IMR-90 (cell line): ENCODE results near the gene NKAIN1. TPM values are rescaled to one million over a fixed set of nuclear protein-coding genes. Genes with fewer than 3 reads are reported as not detected.

Experiments used
- ATAC-seq: fragments of 200-7000 bp; cut with Tn5 transposase; 2 replicates; pipeline ENCODE4 v1.9.1; 2020; ENCODE audit warnings: low read depth, mild to moderate bottlenecking, moderate library complexity
- BruUV-seq: library from RNA; stranded (reverse); fragments of 400-500 nt; replicated peaks from 2 replicates; lab custom pipeline; 2021; lab: Mats Ljungman, UMichigan
- CTCF ChIA-PET: fragments of 300-600 bp; formaldehyde crosslinking; extraction: SDS; loops from one replicate; lab custom pipeline; 2021; ENCODE audit warnings: antibody characterized with exemption; lab: Yijun Ruan, JAX
- POLR2A ChIA-PET: fragments of 300-600 bp; sonication (Branson Sonifier 250); formaldehyde crosslinking; loops from one replicate; lab custom pipeline; 2022; ENCODE audit warnings: antibody characterized with exemption; ENCODE audit not compliant: unreplicated experiment; lab: Charles Lee
- DNase-seq: peaks from one replicate; pipeline ENCODE4 v3.0.0; 2013
- H2AFZ ChIP-seq: replicated peaks from 2 replicates; pipeline ENCODE3; 2013; ENCODE audit warnings: low read length, mild to moderate bottlenecking; ENCODE audit not compliant: poor library complexity
- H2AK5ac ChIP-seq: 2 replicates; pipeline ENCODE4 v1.6.1; 2013; ENCODE audit warnings: low read depth, low read length, inconsistent platforms
- H2AK9ac ChIP-seq: replicated peaks from 2 replicates; pipeline ENCODE3; 2013; ENCODE audit warnings: mild to moderate bottlenecking, low read depth, low read length, moderate library complexity; ENCODE audit not compliant: poor library complexity
- H2BK120ac ChIP-seq: 2 replicates; pipeline ENCODE4 v1.6.1; 2013; ENCODE audit warnings: low read depth, low read length, inconsistent platforms
- H2BK15ac ChIP-seq: 3 replicates; pipeline ENCODE4 v1.6.1; 2013; ENCODE audit warnings: low read depth, low read length, inconsistent platforms
- H2BK20ac ChIP-seq: 2 replicates; pipeline ENCODE4 v1.6.1; 2013; ENCODE audit warnings: low read depth, mild to moderate bottlenecking, inconsistent platforms, low read length, moderate library complexity
- H2BK5ac ChIP-seq: 2 replicates; pipeline ENCODE4 v1.6.1; 2013; ENCODE audit warnings: mild to moderate bottlenecking, low read depth, low read length, inconsistent platforms; ENCODE audit not compliant: poor library complexity, severe bottlenecking
- H3K14ac ChIP-seq: replicated peaks from 2 replicates; pipeline ENCODE4 v1.6.1; 2013; ENCODE audit warnings: low read depth, low read length, inconsistent platforms
- H3K18ac ChIP-seq: 2 replicates; pipeline ENCODE4 v1.6.1; 2013; ENCODE audit warnings: low read depth, low read length, control low read depth
- H3K23ac ChIP-seq: 2 replicates; pipeline ENCODE4 v1.6.1; 2013; ENCODE audit warnings: low read depth, low read length, inconsistent platforms
- H3K27ac ChIP-seq: 2 replicates; pipeline ENCODE4 v1.5.1; 2013; ENCODE audit warnings: mild to moderate bottlenecking, control low read depth, low read length; ENCODE audit not compliant: insufficient read depth
- H3K27me3 ChIP-seq: 2 replicates; pipeline ENCODE4 v1.6.1; 2013; ENCODE audit warnings: low read length; ENCODE audit not compliant: control insufficient read depth, insufficient read depth
- H3K36me3 ChIP-seq: 2 replicates; pipeline ENCODE4 v1.6.1; 2013; ENCODE audit warnings: low read length, mixed read lengths; ENCODE audit not compliant: control insufficient read depth, insufficient read depth
- H3K4ac ChIP-seq: 2 replicates; pipeline ENCODE4 v1.6.1; 2013; ENCODE audit warnings: low read depth, low read length, inconsistent platforms
- H3K4me1 ChIP-seq: 2 replicates; pipeline ENCODE4 v1.6.1; 2013; ENCODE audit warnings: low read length, mixed read lengths; ENCODE audit not compliant: control insufficient read depth, insufficient read depth
- H3K4me2 ChIP-seq: 2 replicates; pipeline ENCODE4 v1.6.1; 2013; ENCODE audit warnings: low read depth, mild to moderate bottlenecking, control low read depth, low read length, moderate library complexity
- H3K4me3 ChIP-seq: 2 replicates; pipeline ENCODE4 v1.5.1; 2013; ENCODE audit warnings: low read depth, mild to moderate bottlenecking, control low read depth, low read length, moderate library complexity; ENCODE audit not compliant: insufficient read depth
- H3K56ac ChIP-seq: 2 replicates; pipeline ENCODE4 v1.6.1; 2013; ENCODE audit warnings: low read length, inconsistent platforms; ENCODE audit not compliant: insufficient read depth; ENCODE audit errors: extremely low read depth
- H3K79me1 ChIP-seq, 2 experiments: 2 replicates each; pipeline ENCODE4 v1.6.1; 2013; ENCODE audit warnings: low read length in 2 of 2, inconsistent platforms in 1 of 2, low read depth in 1 of 2
- H3K9ac ChIP-seq: 2 replicates; pipeline ENCODE4 v1.6.1; 2013; ENCODE audit warnings: low read depth, low read length, control low read depth
- H3K9me1 ChIP-seq: 2 replicates; pipeline ENCODE4 v1.6.1; 2013; ENCODE audit warnings: low read length, inconsistent platforms; ENCODE audit not compliant: insufficient read depth
- H3K9me3 ChIP-seq: 2 replicates; pipeline ENCODE4 v1.6.1; 2013; ENCODE audit warnings: low read length; ENCODE audit not compliant: control insufficient read depth, insufficient read depth
- H4K20me1 ChIP-seq: 2 replicates; pipeline ENCODE4 v1.6.1; 2013; ENCODE audit warnings: low read length, inconsistent platforms; ENCODE audit not compliant: insufficient read depth
- H4K5ac ChIP-seq: 2 replicates; pipeline ENCODE4 v1.6.1; 2013; ENCODE audit warnings: mild to moderate bottlenecking, low read depth, low read length, control low read depth
- H4K8ac ChIP-seq, 2 experiments: 2 replicates each; pipeline ENCODE4 v1.6.1; 2013; ENCODE audit warnings: low read depth in 2 of 2, low read length in 2 of 2, control low read depth in 1 of 2, inconsistent platforms in 1 of 2
- H4K91ac ChIP-seq: 2 replicates; pipeline ENCODE4 v1.6.1; 2013; ENCODE audit warnings: low read depth, low read length, inconsistent platforms; ENCODE audit not compliant: insufficient read depth
- BHLHE40 ChIP-seq: fragments of 150-350 bp; IDR thresholded peaks from 2 replicates; pipeline ENCODE4 v1.6.1; 2016; ENCODE audit warnings: mild to moderate bottlenecking, low read depth, low read length
- CEBPB ChIP-seq: IDR thresholded peaks from 2 replicates; pipeline ENCODE4 v1.6.1; 2012; ENCODE audit warnings: low read depth, low read length, improper control_type of control experiment
- CHD1 ChIP-seq: IDR thresholded peaks from 2 replicates; pipeline ENCODE4 v1.6.1; 2012; ENCODE audit warnings: low read depth, low read length, improper control_type of control experiment
- FOS ChIP-seq: fragments of 150-350 bp; IDR thresholded peaks from 2 replicates; pipeline ENCODE4 v1.6.1; 2016; ENCODE audit warnings: low read depth, low read length
- MAFK ChIP-seq: IDR thresholded peaks from 2 replicates; pipeline ENCODE4 v1.6.1; 2012; ENCODE audit warnings: low read depth, low read length, improper control_type of control experiment
- MAZ ChIP-seq: IDR thresholded peaks from 2 replicates; pipeline ENCODE4 v1.6.1; 2012; ENCODE audit warnings: low read depth, mild to moderate bottlenecking, low read length, improper control_type of control experiment, moderate library complexity, borderline replicate concordance
- MXI1 ChIP-seq: IDR thresholded peaks from 2 replicates; pipeline ENCODE4 v1.6.1; 2012; ENCODE audit warnings: low read depth, mild to moderate bottlenecking, low read length, moderate library complexity, borderline replicate concordance
- NFE2L2 ChIP-seq: fragments of 150-350 bp; IDR thresholded peaks from 2 replicates; pipeline ENCODE4 v1.6.1; 2016; ENCODE audit warnings: low read depth, mild to moderate bottlenecking, low read length
- POLR2A ChIP-seq: IDR thresholded peaks from 2 replicates; pipeline ENCODE4 v1.6.1; 2012; ENCODE audit warnings: mild to moderate bottlenecking, low read depth, low read length
- RAD21 ChIP-seq: IDR thresholded peaks from 2 replicates; pipeline ENCODE4 v1.6.1; 2012; ENCODE audit warnings: low read length, improper control_type of control experiment
- RCOR1 ChIP-seq: IDR thresholded peaks from 2 replicates; pipeline ENCODE4 v1.6.1; 2012; ENCODE audit warnings: mild to moderate bottlenecking, low read length, improper control_type of control experiment; ENCODE audit not compliant: insufficient replicate concordance
- RFX5 ChIP-seq: IDR thresholded peaks from 2 replicates; pipeline ENCODE4 v1.8.0; 2012; ENCODE audit warnings: low read depth, mild to moderate bottlenecking, low read length, moderate library complexity
- SMC3 ChIP-seq: fragments of 150-350 bp; IDR thresholded peaks from 2 replicates; pipeline ENCODE4 v1.6.1; 2016; ENCODE audit warnings: low read depth, mild to moderate bottlenecking, antibody characterized with exemption, low read length, moderate library complexity
- WGBS, 2 experiments: methylation state at CpG; one replicate each; pipeline versions ENCODE4 v1.1.5 to v1.1.7; 2013; ENCODE audit warnings: missing lambda C conversion rate in 2 of 2; ENCODE audit not compliant: insufficient read length in 1 of 2; ENCODE audit errors: extremely low coverage in 2 of 2; 5-methylcytosine and 5-hydroxymethylcytosine counted together
- dilution Hi-C: fragments of 300-500 bp; cut with HindIII; formaldehyde crosslinking; loops from one replicate; pipeline ENCODE4 v1.14.3; 2018; ENCODE audit warnings: low sequenced_read_pairs; ENCODE audit not compliant: unreplicated experiment
- in situ Hi-C: fragments of 300-500 bp; cut with MboI; formaldehyde crosslinking; loops from 3 replicates; pipeline ENCODE4 v1.14.3; 2019; ENCODE audit warnings: low sequenced_read_pairs, inconsistent platforms, mixed read lengths
- intact Hi-C: fragments of 100-400 bp; cut with micrococcal nuclease; formaldehyde crosslinking; loops from 2 replicates; pipeline ENCODE4 v1.10.0; 2022
- polyA plus RNA-seq, 3 experiments: library from polyadenylated mRNA; depleted of rRNA; stranded (reverse); fragments of >200 nt; gene quantifications; 2 replicates each; pipeline ENCODE4 v1.2.3, GENCODE V29; 2012; ENCODE audit warnings: low replicate concordance in 1 of 3
- total RNA-seq: library from RNA; depleted of rRNA; stranded (reverse); fragments of >200 nt; gene quantifications from 2 replicates; pipeline ENCODE4 v1.2.3, GENCODE V29; 2012
- TF ChIP-seq, protein P1 (sequence below): fragments of 150-350 bp; IDR thresholded peaks from 2 replicates; pipeline ENCODE4 v1.6.1; 2016; ENCODE audit warnings: low read depth, mild to moderate bottlenecking, low read length, moderate library complexity, borderline replicate concordance
- TF ChIP-seq, protein P2 (sequence below): fragments of 150-350 bp; IDR thresholded peaks from 2 replicates; pipeline ENCODE4 v1.6.1; 2017; ENCODE audit warnings: mild to moderate bottlenecking, antibody characterized with exemption, low read length, low read depth
- TF ChIP-seq, protein P3 (sequence below): conservative IDR thresholded peaks from 2 replicates; pipeline ENCODE4 v1.5.1; 2012; ENCODE audit warnings: mild to moderate bottlenecking, low read depth, low read length, improper control_type of control experiment

Gene NKAIN1
- total and polyA plus RNA-seq, 2 of the 4 experiments (the other 2 are of a cell fraction), result under 0.01 to 0.09 TPM

DNA sequence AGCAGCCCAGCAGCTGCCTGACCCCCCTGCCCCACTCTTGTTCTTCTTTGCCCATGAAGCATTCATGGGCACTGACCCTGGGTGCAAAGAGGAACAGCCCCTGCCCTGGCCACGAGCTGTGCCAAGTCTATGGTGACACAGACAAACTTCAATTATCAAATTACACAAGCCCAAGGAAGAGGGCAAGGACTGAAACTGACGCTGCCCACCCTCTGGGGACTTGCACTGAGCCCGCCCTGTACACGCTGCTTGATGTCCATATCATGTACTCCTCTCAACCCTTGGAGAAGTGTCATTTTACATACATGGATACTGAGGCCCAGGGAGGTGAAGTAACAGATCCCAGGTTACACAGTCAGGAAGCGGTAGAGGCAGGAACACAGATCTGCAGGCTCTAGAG lies 32.1 kb downstream of the NKAIN1 start:
- peaks cover 7% of the 10 kb centered on the region for H3K9me3 ChIP-seq
- ATAC-seq (no peak), DNase-seq (no peak)
- H4K8ac ChIP-seq, result no peak overlapping the region
- H3K4me2 ChIP-seq, result no peak overlapping the region
- no peak overlapping the region for H3K9ac ChIP-seq
- ChIA-PET POLR2A (no interaction called here), CTCF (no interaction called here)
- H3K4me1 ChIP-seq, result no peaks in the 10 kb centered on the region
- no peak overlapping the region for H3K27ac ChIP-seq
- no peak overlapping the region for H2AFZ ChIP-seq
- no CpG with 5 or more reads among the region's 5 CpGs for WGBS, 2 experiments
- H2BK120ac ChIP-seq, result no peak overlapping the region
- no peaks in the 10 kb centered on the region for H3K79me1 ChIP-seq
- BruUV-seq, result no TSS peak
- dilution Hi-C loops, result no loop called here
- no peak overlapping the region for H2BK20ac ChIP-seq
- intact Hi-C loops, result no loop called here
- in situ Hi-C loops, result no loop called here
- H4K20me1 ChIP-seq, result no peaks in the 10 kb centered on the region
- TF ChIP-seq BHLHE40 (no peak), RFX5 (no peak), FOS (no peak), MAFK (no peak), MAZ (no peak), NFE2L2 (no peak), MXI1 (no peak), RAD21 (no peak), SMC3 (no peak), RCOR1 (no peak), POLR2A (no peak), CHD1 (no peak), CEBPB (no peak)
- TF ChIP-seq, protein P1, sequence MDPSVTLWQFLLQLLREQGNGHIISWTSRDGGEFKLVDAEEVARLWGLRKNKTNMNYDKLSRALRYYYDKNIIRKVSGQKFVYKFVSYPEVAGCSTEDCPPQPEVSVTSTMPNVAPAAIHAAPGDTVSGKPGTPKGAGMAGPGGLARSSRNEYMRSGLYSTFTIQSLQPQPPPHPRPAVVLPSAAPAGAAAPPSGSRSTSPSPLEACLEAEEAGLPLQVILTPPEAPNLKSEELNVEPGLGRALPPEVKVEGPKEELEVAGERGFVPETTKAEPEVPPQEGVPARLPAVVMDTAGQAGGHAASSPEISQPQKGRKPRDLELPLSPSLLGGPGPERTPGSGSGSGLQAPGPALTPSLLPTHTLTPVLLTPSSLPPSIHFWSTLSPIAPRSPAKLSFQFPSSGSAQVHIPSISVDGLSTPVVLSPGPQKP, result no peak
- TF ChIP-seq, protein P2, sequence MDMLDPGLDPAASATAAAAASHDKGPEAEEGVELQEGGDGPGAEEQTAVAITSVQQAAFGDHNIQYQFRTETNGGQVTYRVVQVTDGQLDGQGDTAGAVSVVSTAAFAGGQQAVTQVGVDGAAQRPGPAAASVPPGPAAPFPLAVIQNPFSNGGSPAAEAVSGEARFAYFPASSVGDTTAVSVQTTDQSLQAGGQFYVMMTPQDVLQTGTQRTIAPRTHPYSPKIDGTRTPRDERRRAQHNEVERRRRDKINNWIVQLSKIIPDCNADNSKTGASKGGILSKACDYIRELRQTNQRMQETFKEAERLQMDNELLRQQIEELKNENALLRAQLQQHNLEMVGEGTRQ, result no peak
- TF ChIP-seq, protein P3, sequence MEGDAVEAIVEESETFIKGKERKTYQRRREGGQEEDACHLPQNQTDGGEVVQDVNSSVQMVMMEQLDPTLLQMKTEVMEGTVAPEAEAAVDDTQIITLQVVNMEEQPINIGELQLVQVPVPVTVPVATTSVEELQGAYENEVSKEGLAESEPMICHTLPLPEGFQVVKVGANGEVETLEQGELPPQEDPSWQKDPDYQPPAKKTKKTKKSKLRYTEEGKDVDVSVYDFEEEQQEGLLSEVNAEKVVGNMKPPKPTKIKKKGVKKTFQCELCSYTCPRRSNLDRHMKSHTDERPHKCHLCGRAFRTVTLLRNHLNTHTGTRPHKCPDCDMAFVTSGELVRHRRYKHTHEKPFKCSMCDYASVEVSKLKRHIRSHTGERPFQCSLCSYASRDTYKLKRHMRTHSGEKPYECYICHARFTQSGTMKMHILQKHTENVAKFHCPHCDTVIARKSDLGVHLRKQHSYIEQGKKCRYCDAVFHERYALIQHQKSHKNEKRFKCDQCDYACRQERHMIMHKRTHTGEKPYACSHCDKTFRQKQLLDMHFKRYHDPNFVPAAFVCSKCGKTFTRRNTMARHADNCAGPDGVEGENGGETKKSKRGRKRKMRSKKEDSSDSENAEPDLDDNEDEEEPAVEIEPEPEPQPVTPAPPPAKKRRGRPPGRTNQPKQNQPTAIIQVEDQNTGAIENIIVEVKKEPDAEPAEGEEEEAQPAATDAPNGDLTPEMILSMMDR, result no peak
- H3K9me1 ChIP-seq, result no peaks in the 10 kb centered on the region
- H4K5ac ChIP-seq, result no peak overlapping the region
- no peak overlapping the region for H3K56ac ChIP-seq
- H3K14ac ChIP-seq, result no peak overlapping the region
- peaks cover 9% of the 10 kb centered on the region for H3K27me3 ChIP-seq
- H3K4ac ChIP-seq, result no peak overlapping the region
- no peak overlapping the region for H3K18ac ChIP-seq
- H2AK5ac ChIP-seq, result no peak overlapping the region
- no peak overlapping the region for H2BK5ac ChIP-seq
- no peaks in the 10 kb centered on the region for H3K36me3 ChIP-seq
- no peak overlapping the region for H3K4me3 ChIP-seq
- H3K23ac ChIP-seq, result no peak overlapping the region
- no peak overlapping the region for H2BK15ac ChIP-seq
- no peak overlapping the region for H2AK9ac ChIP-seq
- H4K91ac ChIP-seq, result no peak overlapping the region
